Esophagus squamous epithelium (tissue), 4 donors: ENCODE results near the gene TK2.

Experiments
- CTCF ChIP-seq, 6 experiments: fragments of 450-650 bp in 4 of 6; fragments of 200-600 bp in 2 of 6; sonication (generic) in 2 of 6; IDR thresholded peaks; one replicate each; pipeline ENCODE4 v1.5.1; 2016 to 2019; ENCODE audit warnings: antibody characterized with exemption in 6 of 6, mild to moderate bottlenecking in 4 of 6, moderate library complexity in 4 of 6
- POLR2A ChIP-seq, 4 donors: fragments of 450-650 bp; IDR thresholded peaks; one replicate each; pipeline ENCODE4 v1.6.1; 2017; ENCODE audit warnings: antibody characterized with exemption in 4 of 4, mild to moderate bottlenecking in 4 of 4, moderate library complexity in 3 of 4

- no peak for TF ChIP-seq CTCF (IDR thresholded peaks at IDR 0.05)
- no peak for TF ChIP-seq POLR2A (IDR thresholded peaks at IDR 0.05)
These were observed 76.8 kb downstream of the TK2 start for GRCh38 chr16:66473051-66473571.
